ENCODE results near the gene FEV. TPM values are rescaled to one million over a fixed set of nuclear protein-coding genes. Genes with fewer than 3 reads are reported as not detected.

Gene FEV
- polyA plus RNA-seq, 3 donors: not detected

DNA sequence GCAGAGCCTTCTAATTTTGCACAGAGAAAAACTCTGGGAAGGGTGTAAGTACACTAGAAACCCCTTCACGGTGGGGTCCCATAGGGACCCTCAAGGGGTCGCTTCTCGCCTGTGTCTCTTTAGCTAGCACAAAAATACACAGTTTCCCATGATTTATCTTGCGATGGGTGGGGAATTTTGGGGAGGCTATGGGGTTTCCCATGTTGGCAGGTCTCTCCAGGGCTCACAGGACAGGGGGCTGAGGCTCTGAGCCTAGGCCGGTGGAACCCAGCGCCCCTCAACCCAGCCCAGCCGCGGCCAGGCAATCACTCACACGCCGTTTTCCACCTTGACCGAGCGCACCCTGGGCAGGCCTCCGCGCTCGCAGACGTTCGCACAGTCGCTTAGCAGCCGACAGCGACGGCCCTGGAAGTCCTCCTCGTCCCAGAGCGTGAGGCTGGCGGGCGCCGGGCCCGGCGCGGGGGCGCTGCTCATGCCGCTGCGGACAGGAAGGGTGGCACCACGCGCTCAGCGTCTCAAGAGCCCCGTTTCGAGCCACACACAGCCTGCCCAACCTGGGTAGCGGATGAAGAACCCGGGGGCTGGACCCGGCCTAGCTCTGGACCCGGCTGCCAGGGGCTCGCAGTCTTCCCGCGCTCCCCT is 7.8 kb upstream of the FEV start:
- Histone ChIP-seq H3K4me1 (ENCODE audit: control insufficient read depth in 1 of 2, insufficient read depth in 2 of 2, low read length in 2 of 2) (peaks cover 3 to 13% of the 10 kb centered on the region in 2 donors), H3K4me2 (replicated peaks; ENCODE audit: extremely low read depth, low read length, poor library complexity, severe bottlenecking) (peak overlapping the region; percentile 52), H4K20me1 (ENCODE audit: insufficient read depth, low read length) (no peaks in the 10 kb centered on the region), H3K9me3 (replicated peaks in 1 of 2; ENCODE audit: control insufficient read depth in 1 of 2, insufficient read depth in 1 of 2, low read length in 2 of 2) (peaks cover 5 to 43% of the 10 kb centered on the region in 2 donors), H3K36me3 (replicated peaks in 1 of 2; ENCODE audit: control insufficient read depth in 1 of 2, insufficient read depth in 2 of 2, low read length in 2 of 2) (no peaks in the 10 kb centered on the region), H2AFZ (ENCODE audit: insufficient read depth, low read depth, low read length, poor library complexity, severe bottlenecking) (no peak overlapping the region), H3K9ac (ENCODE audit: insufficient read depth, low read length, poor library complexity, severe bottlenecking) (no peak overlapping the region), H3K27ac (ENCODE audit: low read depth in 1 of 2, low read length in 2 of 2) (no peak overlapping the region), H3K4me3 (replicated peaks in 1 of 3; ENCODE audit: low read depth in 2 of 3, low read length in 3 of 3) (peak overlapping the region in 1 of 3 experiments; percentile 25), H3K79me2 (ENCODE audit: insufficient read depth, low read length) (no peaks in the 10 kb centered on the region), H3K27me3 (ENCODE audit: control insufficient read depth in 2 of 2, insufficient read depth in 2 of 2, low read length in 2 of 2) (peaks cover 75 to 99% of the 10 kb centered on the region in 2 donors)
- Mint-ChIP-seq H3K4me1 (peaks cover 13% of the 10 kb centered on the region), H3K27ac (no peak overlapping the region), H3K9me3 (peaks cover 0 to 28% (median 7%) of the 10 kb centered on the region in 7 donors), H3K36me3 (peaks cover 0 to 4% of the 10 kb centered on the region in 2 donors), H3K27me3 (ENCODE audit: low read depth in 3 of 3) (peaks cover 86 to 100% (median 95%) of the 10 kb centered on the region in 3 donors), H3K4me3 (peak overlapping the region in 1 of 2 donors; percentile 61)
- no peak for DNase-seq
- intact Hi-C loops (cut with micrococcal nuclease): loop anchor here in 1 of 2 donors (10.0 kb wide), 1 partner anchor 162 kb away; no protein-coding TSS in a partner anchor
- under 1% methylated on average over 40 of the region's 44 CpGs for WGBS (ENCODE audit: insufficient coverage)
- TF ChIP-seq, protein P1, sequence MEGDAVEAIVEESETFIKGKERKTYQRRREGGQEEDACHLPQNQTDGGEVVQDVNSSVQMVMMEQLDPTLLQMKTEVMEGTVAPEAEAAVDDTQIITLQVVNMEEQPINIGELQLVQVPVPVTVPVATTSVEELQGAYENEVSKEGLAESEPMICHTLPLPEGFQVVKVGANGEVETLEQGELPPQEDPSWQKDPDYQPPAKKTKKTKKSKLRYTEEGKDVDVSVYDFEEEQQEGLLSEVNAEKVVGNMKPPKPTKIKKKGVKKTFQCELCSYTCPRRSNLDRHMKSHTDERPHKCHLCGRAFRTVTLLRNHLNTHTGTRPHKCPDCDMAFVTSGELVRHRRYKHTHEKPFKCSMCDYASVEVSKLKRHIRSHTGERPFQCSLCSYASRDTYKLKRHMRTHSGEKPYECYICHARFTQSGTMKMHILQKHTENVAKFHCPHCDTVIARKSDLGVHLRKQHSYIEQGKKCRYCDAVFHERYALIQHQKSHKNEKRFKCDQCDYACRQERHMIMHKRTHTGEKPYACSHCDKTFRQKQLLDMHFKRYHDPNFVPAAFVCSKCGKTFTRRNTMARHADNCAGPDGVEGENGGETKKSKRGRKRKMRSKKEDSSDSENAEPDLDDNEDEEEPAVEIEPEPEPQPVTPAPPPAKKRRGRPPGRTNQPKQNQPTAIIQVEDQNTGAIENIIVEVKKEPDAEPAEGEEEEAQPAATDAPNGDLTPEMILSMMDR (IDR thresholded peaks at IDR 0.05): no peak

DNA sequence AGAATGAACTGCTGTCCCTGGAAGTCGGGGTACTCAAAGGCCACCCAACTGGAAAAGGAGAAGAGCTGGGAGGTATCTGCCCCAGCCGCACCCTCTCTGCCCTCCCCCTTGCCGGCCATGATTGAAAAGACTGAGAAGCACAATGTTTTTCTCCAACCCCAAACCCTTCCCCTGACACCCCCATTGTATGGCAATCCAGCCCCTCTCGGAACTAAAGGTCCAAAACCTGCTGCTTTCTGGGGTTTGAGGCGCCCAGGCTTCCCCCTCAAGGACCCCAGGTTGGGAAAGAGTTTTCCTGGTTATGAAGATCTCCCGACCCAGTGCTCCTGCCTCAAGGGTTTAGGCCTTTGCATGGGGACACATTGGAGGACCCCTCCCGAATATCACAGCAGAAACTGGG is 7.2 kb upstream of the FEV start:
- Histone ChIP-seq H3K27ac (ENCODE audit: low read depth in 1 of 2, low read length in 2 of 2) (no peak overlapping the region), H3K9me3 (replicated peaks in 1 of 2; ENCODE audit: control insufficient read depth in 1 of 2, insufficient read depth in 1 of 2, low read length in 2 of 2) (peaks cover 5 to 43% of the 10 kb centered on the region in 2 donors), H4K20me1 (ENCODE audit: insufficient read depth, low read length) (no peaks in the 10 kb centered on the region), H3K4me1 (ENCODE audit: control insufficient read depth in 1 of 2, insufficient read depth in 2 of 2, low read length in 2 of 2) (peaks cover 3 to 13% of the 10 kb centered on the region in 2 donors), H3K27me3 (ENCODE audit: control insufficient read depth in 2 of 2, insufficient read depth in 2 of 2, low read length in 2 of 2) (peaks cover 76 to 100% of the 10 kb centered on the region in 2 donors), H3K79me2 (ENCODE audit: insufficient read depth, low read length) (no peaks in the 10 kb centered on the region), H2AFZ (ENCODE audit: insufficient read depth, low read depth, low read length, poor library complexity, severe bottlenecking) (no peak overlapping the region), H3K36me3 (replicated peaks in 1 of 2; ENCODE audit: control insufficient read depth in 1 of 2, insufficient read depth in 2 of 2, low read length in 2 of 2) (no peaks in the 10 kb centered on the region), H3K4me2 (replicated peaks; ENCODE audit: extremely low read depth, low read length, poor library complexity, severe bottlenecking) (no peak overlapping the region), H3K9ac (ENCODE audit: insufficient read depth, low read length, poor library complexity, severe bottlenecking) (no peak overlapping the region), H3K4me3 (replicated peaks in 1 of 3; ENCODE audit: low read depth in 2 of 3, low read length in 3 of 3) (no peak overlapping the region)
- WGBS (ENCODE audit: insufficient coverage): 4% methylated on average over 5 of the region's 7 CpGs
- intact Hi-C loops (cut with micrococcal nuclease): loop anchor here in 1 of 2 donors (10.0 kb wide), 1 partner anchor 163 kb away; no protein-coding TSS in a partner anchor
- Mint-ChIP-seq H3K4me3 (peak overlapping the region in 1 of 2 donors; percentile 61), H3K36me3 (peaks cover 0 to 3% of the 10 kb centered on the region in 2 donors), H3K27ac (peak overlapping the region in 1 of 7 donors; percentile 72), H3K27me3 (ENCODE audit: low read depth in 3 of 3) (peaks cover 90 to 100% (median 95%) of the 10 kb centered on the region in 3 donors), H3K9me3 (peaks cover 0 to 30% (median 7%) of the 10 kb centered on the region in 7 donors), H3K4me1 (peaks cover 13% of the 10 kb centered on the region)
- TF ChIP-seq, protein P1 (IDR thresholded peaks at IDR 0.05): no peak
- DNase-seq: no peak
